RWPE2 (cell line): ENCODE results near the gene GAREM2.

Experiments
- ATAC-seq: fragments of 200-7000 bp; cut with Tn5 transposase; 3 replicates; pipeline ENCODE4 v1.9.1; 2021; ENCODE audit warnings: low read depth
- DNase-seq: peaks from one replicate; pipeline ENCODE4 v3.0.0-alpha.2; 2020; ENCODE audit warnings: low spot score
- H3K27ac ChIP-seq: fragments of 450-650 bp; 2 replicates; pipeline ENCODE4 v1.5.1; 2017; ENCODE audit warnings: mild to moderate bottlenecking; ENCODE audit not compliant: poor library complexity, severe bottlenecking
- H3K27me3 ChIP-seq: fragments of 250-450 bp; sonication (Bioruptor Pico); 2 replicates; pipeline ENCODE4 v1.5.1; 2021; ENCODE audit warnings: mild to moderate bottlenecking, moderate library complexity; ENCODE audit not compliant: insufficient read depth, poor library complexity, severe bottlenecking
- H3K36me3 ChIP-seq: fragments of 250-450 bp; sonication (Bioruptor Pico); 2 replicates; pipeline ENCODE4 v1.5.1; 2020; ENCODE audit warnings: low read depth, mild to moderate bottlenecking, moderate library complexity
- H3K4me1 ChIP-seq: fragments of 250-450 bp; sonication (Bioruptor Pico); 2 replicates; pipeline ENCODE4 v1.5.1; 2021; ENCODE audit warnings: mild to moderate bottlenecking, moderate library complexity; ENCODE audit not compliant: insufficient read depth, poor library complexity, severe bottlenecking
- H3K4me3 ChIP-seq: fragments of 250-450 bp; sonication (Bioruptor Pico); 2 replicates; pipeline ENCODE4 v1.5.1; 2021; ENCODE audit warnings: mild to moderate bottlenecking, moderate library complexity; ENCODE audit not compliant: severe bottlenecking
- H3K9me3 ChIP-seq: fragments of 250-450 bp; sonication (Bioruptor Pico); 2 replicates; pipeline ENCODE4 v1.5.1; 2021; ENCODE audit warnings: mild to moderate bottlenecking, moderate library complexity; ENCODE audit not compliant: severe bottlenecking
- CTCF ChIP-seq: fragments of 450-650 bp; IDR thresholded peaks from one replicate; pipeline ENCODE4 v1.5.1; 2017; ENCODE audit warnings: mild to moderate bottlenecking, moderate library complexity; ENCODE audit not compliant: poor library complexity, severe bottlenecking

GAREM2 gene

DNA sequence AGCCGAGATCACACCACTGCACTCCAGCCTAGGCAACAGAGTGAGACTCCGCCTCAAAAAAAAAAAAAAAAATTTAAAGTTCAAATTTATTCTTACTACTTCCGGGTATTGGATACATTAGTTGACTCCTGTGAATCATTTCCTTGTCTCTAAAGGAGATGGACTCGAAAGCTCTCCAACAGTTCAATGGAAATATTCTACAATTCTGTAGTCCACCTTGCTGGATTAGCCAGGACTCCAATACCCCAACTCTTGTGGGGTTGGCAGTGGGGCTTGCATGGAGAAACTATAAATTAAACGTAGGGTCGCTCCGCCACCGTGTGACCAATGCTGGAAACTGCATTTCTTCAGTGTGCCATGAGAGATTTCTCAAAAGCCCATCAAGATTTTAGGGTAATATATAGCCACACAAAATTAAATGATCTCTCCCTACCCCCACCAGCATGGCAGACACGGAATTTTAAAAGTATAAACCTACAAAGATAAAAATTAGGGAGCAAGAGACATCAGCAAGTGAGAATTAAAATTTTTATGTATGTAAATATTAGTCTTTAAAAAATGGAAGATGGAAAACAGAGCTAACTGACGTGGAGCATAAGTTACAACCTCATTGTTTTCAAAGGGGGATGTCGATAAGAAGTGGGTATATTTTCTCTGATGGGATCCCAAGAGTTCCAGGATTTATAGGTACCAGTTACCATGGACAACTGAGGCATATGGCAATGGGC lies 27.8 kb upstream of the GAREM2 start:
- DNase-seq (no peak), ATAC-seq (peak; percentile 53; the same call in 2 of the 3 replicates)
- no peak overlapping the region for H3K27ac ChIP-seq
- TF ChIP-seq CTCF = peak; percentile 88
- no peaks in the 10 kb centered on the region for H3K36me3 ChIP-seq
- no peaks in the 10 kb centered on the region for H3K27me3 ChIP-seq
- H3K4me3 ChIP-seq = no peak overlapping the region
- no peaks in the 10 kb centered on the region for H3K4me1 ChIP-seq
- H3K9me3 ChIP-seq = no peaks in the 10 kb centered on the region

GRCh38 chr2:26148501-26148900 lies 24.4 kb upstream of the GAREM2 start:
- ATAC-seq (peak; percentile 42; the same call in 1 of the 3 replicates), DNase-seq (no peak)
- Histone ChIP-seq H3K27me3 (no peaks in the 10 kb centered on the region), H3K9me3 (no peaks in the 10 kb centered on the region), H3K27ac (no peak overlapping the region), H3K4me1 (no peaks in the 10 kb centered on the region), H3K4me3 (no peak overlapping the region), H3K36me3 (no peaks in the 10 kb centered on the region)
- TF ChIP-seq CTCF = no peak

DNA sequence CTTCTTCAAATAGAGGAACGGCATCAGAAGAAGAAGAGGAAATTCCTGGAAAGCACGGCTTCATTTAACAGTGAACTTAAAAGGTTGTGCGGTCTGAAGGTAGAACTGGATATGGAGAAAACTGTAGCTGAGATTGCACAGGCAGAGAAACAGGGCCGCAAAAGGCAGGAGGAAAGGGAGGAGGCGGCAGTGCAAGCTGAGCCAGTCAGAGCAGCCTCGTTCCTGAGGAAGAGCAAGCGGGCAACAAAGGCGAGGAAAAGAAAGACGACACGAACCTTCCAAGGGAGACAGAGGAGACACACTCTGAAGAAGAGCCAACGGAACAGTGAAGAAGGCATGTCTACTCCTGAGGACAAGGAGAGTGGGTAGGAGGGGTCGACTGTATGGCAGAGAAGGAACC lies 22.6 kb upstream of the GAREM2 start:
- TF ChIP-seq CTCF = no peak
- no peak for ATAC-seq
- peaks cover 3% of the 10 kb centered on the region for H3K9me3 ChIP-seq
- H3K36me3 ChIP-seq = no peaks in the 10 kb centered on the region
- H3K27ac ChIP-seq = no peak overlapping the region
- no peaks in the 10 kb centered on the region for H3K4me1 ChIP-seq
- no peak overlapping the region for H3K4me3 ChIP-seq
- H3K27me3 ChIP-seq = no peaks in the 10 kb centered on the region
- no peak for DNase-seq

DNA sequence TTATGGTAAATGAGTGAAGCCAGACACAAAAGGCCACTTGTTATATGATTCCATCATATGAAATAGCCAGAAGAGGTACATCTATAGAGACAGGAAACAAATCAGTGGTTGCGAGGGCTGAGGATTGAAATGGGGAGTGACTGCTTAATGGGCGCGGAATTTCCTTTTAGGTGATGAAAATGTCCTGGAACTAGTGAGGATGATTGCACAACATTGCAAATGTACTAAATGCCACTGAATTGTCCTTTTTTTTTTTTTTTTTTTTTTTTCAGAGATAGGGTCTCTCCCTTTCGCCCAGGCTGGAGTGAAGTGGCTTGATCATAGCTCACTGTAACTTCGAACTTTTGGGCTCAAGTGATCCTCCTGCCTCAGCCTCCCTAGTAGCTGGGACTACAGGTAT lies 15.3 kb upstream of the GAREM2 start:
- Histone ChIP-seq H3K36me3 (no peaks in the 10 kb centered on the region), H3K27me3 (no peaks in the 10 kb centered on the region), H3K9me3 (peaks cover 3% of the 10 kb centered on the region), H3K4me1 (no peaks in the 10 kb centered on the region), H3K4me3 (no peak overlapping the region), H3K27ac (no peak overlapping the region)
- ATAC-seq = no peak
- TF ChIP-seq CTCF = no peak
- DNase-seq = no peak

DNA sequence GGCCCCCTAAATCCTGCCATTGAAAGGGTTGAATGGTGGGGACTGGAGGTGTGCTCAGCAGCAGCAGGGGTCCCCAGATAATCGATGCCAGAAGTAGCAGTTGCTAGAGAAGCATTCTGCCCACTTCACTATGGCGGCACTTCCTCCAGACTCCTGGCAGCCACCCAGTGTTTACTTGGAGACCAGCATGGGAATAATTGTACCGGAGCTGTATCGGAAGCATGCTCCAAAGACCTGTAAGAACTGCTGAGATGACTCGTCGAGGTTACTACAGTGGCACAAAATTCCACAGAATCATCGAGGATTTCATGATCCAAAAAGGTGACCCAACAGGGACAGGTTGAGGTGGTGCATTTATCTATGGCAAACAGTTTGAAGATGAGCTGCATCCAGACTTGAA lies 11.0 kb upstream of the GAREM2 start:
- Histone ChIP-seq H3K27me3 (no peaks in the 10 kb centered on the region), H3K27ac (no peak overlapping the region), H3K4me3 (no peak overlapping the region), H3K36me3 (no peaks in the 10 kb centered on the region), H3K4me1 (no peaks in the 10 kb centered on the region), H3K9me3 (no peaks in the 10 kb centered on the region)
- no peak for ATAC-seq
- no peak for DNase-seq
- no peak for TF ChIP-seq CTCF
